CD4-positive, alpha-beta T cell treated with Interleukin-15 for 4 hours (primary cell): Measurements from ENCODE around the gene ADCY2.

Experiments
- DNase-seq: peaks from one replicate; pipeline ENCODE4 v3.0.0-alpha.2; 2020; ENCODE audit warnings: low spot score

The ADCY2 gene

GRCh38 chr5:7606840-7607465, 211.0 kb downstream of the ADCY2 start:
- DNase-seq, result no peak

- no peak for DNase-seq
These were observed 212.8 kb downstream of the ADCY2 start for GRCh38 chr5:7608772-7609171.

GRCh38 chr5:7609726-7610125, 213.8 kb downstream of the ADCY2 start:
- no peak for DNase-seq

- DNase-seq, result no peak
These were observed 214.7 kb downstream of the ADCY2 start for GRCh38 chr5:7610531-7611177.

- no peak for DNase-seq
These were observed 215.6 kb downstream of the ADCY2 start for GRCh38 chr5:7611518-7611917.

- no peak for DNase-seq
These were observed 219.7 kb downstream of the ADCY2 start for GRCh38 chr5:7615566-7616061.

GRCh38 chr5:7616897-7617296, 221.0 kb downstream of the ADCY2 start:
- DNase-seq, result no peak

GRCh38 chr5:7622498-7622897, 226.6 kb downstream of the ADCY2 start:
- DNase-seq, result no peak

GRCh38 chr5:7625740-7626139, 229.8 kb downstream of the ADCY2 start:
- no peak for DNase-seq

GRCh38 chr5:7628248-7628647, 232.3 kb downstream of the ADCY2 start:
- no peak for DNase-seq

- no peak for DNase-seq
These were observed 232.9 kb downstream of the ADCY2 start for GRCh38 chr5:7628820-7629219.

GRCh38 chr5:7629561-7629960, 233.6 kb downstream of the ADCY2 start:
- DNase-seq, result no peak

GRCh38 chr5:7634837-7635236, 238.9 kb downstream of the ADCY2 start:
- no peak for DNase-seq

GRCh38 chr5:7638456-7638855, 242.5 kb downstream of the ADCY2 start:
- no peak for DNase-seq

- DNase-seq, result no peak
These were observed 246.1 kb downstream of the ADCY2 start for GRCh38 chr5:7642029-7642428.

- no peak for DNase-seq
These were observed 248.8 kb downstream of the ADCY2 start for GRCh38 chr5:7644723-7645122.

GRCh38 chr5:7650755-7651154, 254.8 kb downstream of the ADCY2 start:
- no peak for DNase-seq

- DNase-seq, result no peak
These were observed 257.1 kb downstream of the ADCY2 start for GRCh38 chr5:7653046-7653445.

- DNase-seq, result no peak
These were observed 261.2 kb downstream of the ADCY2 start for GRCh38 chr5:7657153-7657552.

- no peak for DNase-seq
These were observed 263.5 kb downstream of the ADCY2 start for GRCh38 chr5:7659420-7659819.

GRCh38 chr5:7662289-7662688, 266.4 kb downstream of the ADCY2 start:
- no peak for DNase-seq

GRCh38 chr5:7663808-7664207, 267.9 kb downstream of the ADCY2 start:
- DNase-seq, result no peak

GRCh38 chr5:7664208-7664607, 268.3 kb downstream of the ADCY2 start:
- DNase-seq, result no peak

- no peak for DNase-seq
These were observed 271.4 kb downstream of the ADCY2 start for GRCh38 chr5:7667216-7667767.
